NCI-H526 (cell line): ENCODE results near the gene FUBP3.
"Not testable (repeated sequence)": the region's sequence is repeated elsewhere in the genome, so short reads cannot be mapped to it uniquely, and the experiment has no call there.

ENCODE experiments used
- DNase-seq, 2 experiments: peaks; one replicate each; lab custom pipeline; 2025; lab: John Stamatoyannopoulos, UW

The FUBP3 gene

GRCh38 chr9:130556396-130557076, 22.8 kb upstream of the FUBP3 start:
- DNase-seq = no peak

GRCh38 chr9:130557077-130557468, 22.3 kb upstream of the FUBP3 start:
- DNase-seq = no peak

- peak in 1 of 2 experiments; percentile 37 for DNase-seq
Measured at GRCh38 chr9:130561056-130561455, 18.3 kb upstream of the FUBP3 start.

- DNase-seq = not testable (repeated sequence)
Measured at GRCh38 chr9:130562525-130562924, 16.9 kb upstream of the FUBP3 start.

GRCh38 chr9:130563797-130564196, 15.6 kb upstream of the FUBP3 start:
- no peak for DNase-seq

- no peak for DNase-seq
Measured at GRCh38 chr9:130565792-130566191, 13.6 kb upstream of the FUBP3 start.

GRCh38 chr9:130570208-130570607, 9.2 kb upstream of the FUBP3 start:
- DNase-seq = no peak

GRCh38 chr9:130575514-130575913, 3.9 kb upstream of the FUBP3 start:
- no peak for DNase-seq

GRCh38 chr9:130576176-130576575, 3.2 kb upstream of the FUBP3 start:
- no peak for DNase-seq

GRCh38 chr9:130579738-130580463, 524 bp downstream of the FUBP3 start:
- no peak for DNase-seq

GRCh38 chr9:130581766-130582165, 2.4 kb downstream of the FUBP3 start:
- DNase-seq = no peak

- no peak for DNase-seq
Measured at GRCh38 chr9:130583271-130583670, 3.9 kb downstream of the FUBP3 start.

- no peak for DNase-seq
Measured at GRCh38 chr9:130587921-130588320, 8.5 kb downstream of the FUBP3 start.

- no peak for DNase-seq
Measured at GRCh38 chr9:130588416-130588815, 9.0 kb downstream of the FUBP3 start.

- no peak for DNase-seq
Measured at GRCh38 chr9:130589754-130590153, 10.4 kb downstream of the FUBP3 start.

GRCh38 chr9:130590305-130590704, 10.9 kb downstream of the FUBP3 start:
- DNase-seq = no peak

- DNase-seq = no peak
Measured at GRCh38 chr9:130593020-130593419, 13.6 kb downstream of the FUBP3 start.

GRCh38 chr9:130597228-130597627, 17.9 kb downstream of the FUBP3 start:
- DNase-seq = no peak

- DNase-seq = no peak
Measured at GRCh38 chr9:130598188-130598587, 18.8 kb downstream of the FUBP3 start.

GRCh38 chr9:130599625-130600024, 20.2 kb downstream of the FUBP3 start:
- no peak for DNase-seq

GRCh38 chr9:130601100-130601499, 21.7 kb downstream of the FUBP3 start:
- DNase-seq = no peak

- no peak for DNase-seq
Measured at GRCh38 chr9:130604295-130604694, 24.9 kb downstream of the FUBP3 start.

GRCh38 chr9:130606887-130607600, 27.7 kb downstream of the FUBP3 start:
- DNase-seq = no peak
